Measurements from ENCODE around the gene DCDC2.

The DCDC2 gene

GRCh38 chr6:24344976-24345375, 12.9 kb downstream of the DCDC2 start:
- Histone ChIP-seq H2AFZ (ENCODE audit: low read depth) (no peak overlapping the region), H3K4me1 (ENCODE audit: low read depth, poor library complexity, severe bottlenecking) (no peaks in the 10 kb centered on the region), H3K4me2 (no peak overlapping the region), H3K9ac (no peak overlapping the region), H3K27ac (no peak overlapping the region), H3K4me3 (IDR thresholded peaks at IDR 0.05; ENCODE audit: insufficient read depth, low read depth, low read length) (no peak overlapping the region), H3K27me3 (ENCODE audit: insufficient read depth, low read depth) (no peaks in the 10 kb centered on the region), H3K36me3 (ENCODE audit: insufficient read depth) (no peaks in the 10 kb centered on the region), H4K20me1 (ENCODE audit: insufficient read depth) (no peaks in the 10 kb centered on the region), H3K79me2 (ENCODE audit: insufficient read depth, low read depth) (no peaks in the 10 kb centered on the region)
- TF ChIP-seq CTCF (conservative IDR thresholded peaks at IDR 0.05; ENCODE audit: low read depth, low read length): no peak

- Histone ChIP-seq H3K9ac (no peak overlapping the region), H3K27ac (no peak overlapping the region), H3K4me1 (ENCODE audit: low read depth, poor library complexity, severe bottlenecking) (no peaks in the 10 kb centered on the region), H3K4me2 (no peak overlapping the region), H2AFZ (ENCODE audit: low read depth) (no peak overlapping the region), H3K79me2 (ENCODE audit: insufficient read depth, low read depth) (no peaks in the 10 kb centered on the region), H3K4me3 (IDR thresholded peaks at IDR 0.05; ENCODE audit: insufficient read depth, low read depth, low read length) (no peak overlapping the region), H3K36me3 (ENCODE audit: insufficient read depth) (no peaks in the 10 kb centered on the region), H3K27me3 (ENCODE audit: insufficient read depth, low read depth) (no peaks in the 10 kb centered on the region), H4K20me1 (ENCODE audit: insufficient read depth) (no peaks in the 10 kb centered on the region)
- TF ChIP-seq CTCF (conservative IDR thresholded peaks at IDR 0.05; ENCODE audit: low read depth, low read length): no peak
Observed at GRCh38 chr6:24340998-24341938, 16.6 kb downstream of the DCDC2 start.

- no peaks in the 10 kb centered on the region for H4K20me1 ChIP-seq (ENCODE audit: insufficient read depth)
Observed at GRCh38 chr6:24339932-24340331, 17.9 kb downstream of the DCDC2 start.

GRCh38 chr6:24334285-24334684, 23.6 kb downstream of the DCDC2 start:
- no peak overlapping the region for H3K27ac ChIP-seq
- H3K36me3 ChIP-seq (ENCODE audit: insufficient read depth): no peaks in the 10 kb centered on the region
- no peak overlapping the region for H3K9ac ChIP-seq
- no peaks in the 10 kb centered on the region for H4K20me1 ChIP-seq (ENCODE audit: insufficient read depth)
- H3K4me2 ChIP-seq: no peak overlapping the region
- H3K4me1 ChIP-seq (ENCODE audit: low read depth, poor library complexity, severe bottlenecking): no peaks in the 10 kb centered on the region
- no peak for TF ChIP-seq CTCF (conservative IDR thresholded peaks at IDR 0.05; ENCODE audit: low read depth, low read length)
- no peak overlapping the region for H3K4me3 ChIP-seq (IDR thresholded peaks at IDR 0.05; ENCODE audit: insufficient read depth, low read depth, low read length)
- H3K79me2 ChIP-seq (ENCODE audit: insufficient read depth, low read depth): no peaks in the 10 kb centered on the region
- H2AFZ ChIP-seq (ENCODE audit: low read depth): no peak overlapping the region
- no peaks in the 10 kb centered on the region for H3K27me3 ChIP-seq (ENCODE audit: insufficient read depth, low read depth)

More at GRCh38 chr6:24339932-24340331, 17.9 kb downstream of the DCDC2 start:
- H3K4me3 ChIP-seq (IDR thresholded peaks at IDR 0.05; ENCODE audit: insufficient read depth, low read depth, low read length): no peak overlapping the region
- H3K9ac ChIP-seq: no peak overlapping the region
- no peaks in the 10 kb centered on the region for H3K27me3 ChIP-seq (ENCODE audit: insufficient read depth, low read depth)
- H3K4me1 ChIP-seq (ENCODE audit: low read depth, poor library complexity, severe bottlenecking): no peaks in the 10 kb centered on the region
- no peak overlapping the region for H3K27ac ChIP-seq
- no peaks in the 10 kb centered on the region for H3K79me2 ChIP-seq (ENCODE audit: insufficient read depth, low read depth)
- TF ChIP-seq CTCF (conservative IDR thresholded peaks at IDR 0.05; ENCODE audit: low read depth, low read length): no peak
- no peak overlapping the region for H2AFZ ChIP-seq (ENCODE audit: low read depth)
- H3K4me2 ChIP-seq: no peak overlapping the region
- H3K36me3 ChIP-seq (ENCODE audit: insufficient read depth): no peaks in the 10 kb centered on the region

All from KMS-11 (cell line).